Raji (cell line): ENCODE data around the gene RSL24D1.

Source experiments
- POLR2A ChIP-seq: IDR thresholded peaks from 2 replicates; pipeline ENCODE4 v1.6.1; 2011; ENCODE audit warnings: low read depth, low read length, control low read depth; ENCODE audit not compliant: insufficient read depth

RSL24D1 gene

GRCh38 chr15:55224892-55225291 is 28.2 kb upstream of the RSL24D1 start:
- TF ChIP-seq POLR2A = no peak

DNA sequence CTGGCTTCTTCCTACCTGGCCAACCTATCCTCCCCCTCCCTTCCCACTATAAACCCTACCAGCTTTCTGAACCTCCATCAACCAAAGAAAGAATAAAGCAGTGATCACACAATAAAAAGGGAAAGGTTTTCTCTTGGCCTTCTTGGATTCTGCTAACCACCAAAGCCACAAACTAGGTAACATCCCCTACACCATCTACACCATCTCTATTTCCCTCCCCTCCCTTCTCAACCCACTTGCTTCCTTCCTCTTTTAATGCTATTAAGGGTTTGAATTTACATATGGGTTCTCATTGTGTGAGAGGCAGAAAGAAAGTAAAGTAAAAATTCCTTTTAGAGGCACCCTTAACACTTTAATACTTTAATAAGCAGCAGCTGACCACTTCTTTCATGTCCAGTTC is 25.8 kb upstream of the RSL24D1 start:
- TF ChIP-seq POLR2A = no peak

- TF ChIP-seq POLR2A = no peak
Measured at GRCh38 chr15:55221090-55222011, 24.6 kb upstream of the RSL24D1 start.

DNA sequence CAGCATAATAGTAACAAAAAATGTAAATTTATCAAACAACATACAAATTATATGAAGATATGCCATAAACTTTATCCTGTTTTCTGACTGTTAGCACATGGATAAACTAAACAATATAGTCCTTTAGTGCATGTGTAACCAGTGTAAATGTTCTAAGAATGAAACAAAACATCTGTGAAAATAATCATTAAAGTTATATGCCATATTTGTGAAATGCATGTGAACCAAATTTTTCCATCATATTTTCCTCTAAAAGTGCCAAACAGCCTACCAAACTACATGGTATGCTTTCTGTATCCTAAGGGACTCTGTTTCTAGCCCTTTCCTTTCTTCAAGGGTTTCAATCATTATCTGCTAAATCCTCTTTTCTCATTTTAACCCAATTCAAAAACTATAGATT is 23.9 kb upstream of the RSL24D1 start:
- TF ChIP-seq POLR2A = no peak

- TF ChIP-seq POLR2A = no peak
Measured at GRCh38 chr15:55218056-55218455, 21.3 kb upstream of the RSL24D1 start.

DNA sequence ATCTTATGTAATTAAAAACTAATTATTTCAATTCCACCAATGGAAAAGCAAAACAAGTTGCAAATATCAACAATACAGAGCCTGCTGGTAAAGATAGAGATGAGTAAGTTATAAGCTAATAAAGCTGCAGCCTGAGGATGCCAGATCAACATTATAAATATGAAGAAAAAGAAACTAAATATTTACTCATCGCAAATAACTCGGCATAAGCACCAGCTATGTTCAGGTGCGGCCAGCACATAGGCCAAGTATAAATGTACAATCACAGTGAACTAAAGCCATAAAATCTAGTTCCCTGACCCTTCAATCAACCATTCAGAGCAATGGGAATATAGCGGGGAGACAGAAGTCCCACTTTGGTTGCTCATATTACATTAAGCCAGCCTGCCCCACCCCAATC is 7.7 kb upstream of the RSL24D1 start:
- no peak for TF ChIP-seq POLR2A

- no peak for TF ChIP-seq POLR2A
Measured at GRCh38 chr15:55202206-55202605, 5.5 kb upstream of the RSL24D1 start.

DNA sequence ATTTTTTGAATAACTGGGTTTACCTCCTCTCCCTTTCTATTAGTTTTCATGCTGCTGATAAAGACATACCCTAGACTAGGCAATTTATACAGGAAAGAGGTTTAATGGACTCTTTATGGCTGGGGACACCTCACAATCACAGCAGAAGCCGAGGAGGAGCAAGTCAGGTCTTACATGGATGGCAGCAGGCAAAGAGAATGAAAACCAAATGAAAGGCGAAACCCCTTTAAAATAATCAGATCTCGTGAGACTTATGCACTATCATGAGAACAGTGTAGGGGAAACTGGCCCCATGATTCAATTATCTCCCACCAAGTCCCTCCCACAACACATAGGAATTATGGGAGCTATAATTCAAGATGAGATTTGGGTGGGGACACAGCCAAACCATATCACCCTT is 2.0 kb upstream of the RSL24D1 start:
- TF ChIP-seq POLR2A = no peak

DNA sequence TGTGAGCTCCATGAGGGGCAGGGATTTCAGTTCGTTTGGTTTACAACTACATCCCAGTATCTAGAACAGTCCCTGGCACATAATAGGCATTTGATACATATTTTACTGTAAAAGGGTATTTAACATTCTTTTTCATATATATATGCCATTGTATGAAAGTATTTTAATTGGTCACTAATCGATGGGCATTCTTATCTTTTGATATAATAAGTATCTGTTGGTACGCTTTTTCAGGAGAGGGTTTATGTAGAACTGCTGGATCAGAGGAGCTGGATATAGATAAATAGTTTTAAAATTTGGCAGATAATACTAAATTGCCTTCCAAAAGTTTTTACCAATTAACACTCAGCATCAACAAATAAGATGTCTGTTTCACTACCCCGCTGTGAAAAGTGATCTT is 978 bp upstream of the RSL24D1 start:
- TF ChIP-seq POLR2A = no peak

GRCh38 chr15:55197362-55197705 is 593 bp upstream of the RSL24D1 start:
- TF ChIP-seq POLR2A = no peak

DNA sequence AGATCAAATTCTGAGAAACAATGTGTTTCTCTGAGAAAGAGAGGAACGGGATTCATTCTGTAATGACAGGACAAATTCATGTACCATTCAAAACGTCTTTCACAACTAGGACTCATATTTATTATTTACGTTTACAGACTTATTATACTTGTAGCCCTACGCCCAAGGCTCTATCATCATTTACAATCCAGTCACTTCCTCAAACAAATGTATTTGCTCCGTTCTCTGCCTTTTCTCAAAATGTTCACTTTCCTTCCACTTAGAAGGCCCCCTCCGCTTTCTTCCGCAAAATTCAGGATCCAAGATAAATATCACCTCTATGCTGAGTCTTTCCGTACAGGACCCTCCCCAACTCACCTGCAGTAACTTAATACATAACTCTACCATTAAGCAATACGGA is 745 bp downstream of the RSL24D1 start:
- TF ChIP-seq POLR2A = no peak

- no peak for TF ChIP-seq POLR2A
Measured at GRCh38 chr15:55194256-55194655, 2.5 kb downstream of the RSL24D1 start.

- TF ChIP-seq POLR2A = no peak
Measured at GRCh38 chr15:55186331-55186730, 10.4 kb downstream of the RSL24D1 start.

DNA sequence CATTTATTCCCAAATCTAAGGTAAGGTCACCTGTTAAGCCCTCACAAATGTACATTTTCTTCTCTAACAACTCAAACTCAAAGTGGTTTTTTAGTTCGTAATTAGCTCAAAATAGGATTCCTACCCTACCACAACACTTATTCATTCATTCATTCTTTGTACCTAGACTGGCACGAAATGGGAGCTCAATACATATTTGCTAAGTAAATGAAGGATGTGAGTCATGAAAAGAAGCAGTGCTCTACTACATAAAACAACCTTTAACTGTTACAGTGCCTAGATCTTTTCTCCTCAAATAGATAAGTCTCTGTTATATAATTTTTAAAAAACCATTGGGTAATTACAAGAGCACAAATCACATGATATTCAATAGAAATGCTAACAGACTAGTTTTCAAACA is 13.1 kb downstream of the RSL24D1 start:
- TF ChIP-seq POLR2A = no peak

- TF ChIP-seq POLR2A = no peak
Measured at GRCh38 chr15:55179141-55179540, 17.6 kb downstream of the RSL24D1 start.

DNA sequence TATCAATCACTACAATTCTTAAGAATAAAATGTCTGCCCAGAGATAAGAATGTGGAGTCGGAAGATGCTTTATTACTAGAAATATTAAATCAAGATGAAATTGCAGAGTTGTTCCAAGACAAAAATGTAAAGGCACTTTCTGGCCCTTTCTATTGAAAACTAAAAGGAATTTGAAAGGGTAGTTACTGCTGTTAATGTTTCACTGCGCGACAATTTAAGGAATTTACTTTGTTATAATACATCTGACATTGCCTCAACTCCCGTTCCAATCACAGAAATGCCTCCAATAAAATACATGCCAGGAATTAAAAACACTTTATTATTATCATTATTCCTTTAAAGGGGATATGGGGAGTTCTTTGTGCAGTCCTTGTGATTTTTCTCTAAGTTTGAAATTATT is 26.4 kb downstream of the RSL24D1 start:
- no peak for TF ChIP-seq POLR2A
